GM19397 (cell line): ENCODE data around the gene NME8.
A peak's percentile ranks its signal among the peaks of the same experiment; 100 is the strongest.

Source experiments
- ATAC-seq: cut with Tn5 transposase; IDR thresholded peaks from one replicate; pipeline ENCODE4 v1.9.1; 2021; ENCODE audit warnings: mild to moderate bottlenecking, moderate library complexity; ENCODE audit not compliant: unreplicated experiment

The NME8 gene

GRCh38 chr7:37930226-37930948 lies 82.0 kb downstream of the NME8 start:
- no peak for ATAC-seq

GRCh38 chr7:37932543-37932942 lies 84.1 kb downstream of the NME8 start:
- ATAC-seq = no peak

- ATAC-seq = no peak
These were observed 84.7 kb downstream of the NME8 start for GRCh38 chr7:37933018-37933566.

GRCh38 chr7:37942934-37943610 lies 94.7 kb downstream of the NME8 start:
- no peak for ATAC-seq

GRCh38 chr7:37943905-37944736 lies 95.7 kb downstream of the NME8 start:
- peak; percentile 37 for ATAC-seq

- no peak for ATAC-seq
These were observed 96.3 kb downstream of the NME8 start for GRCh38 chr7:37944737-37945054.

GRCh38 chr7:37945336-37945735 lies 96.9 kb downstream of the NME8 start:
- no peak for ATAC-seq

- no peak for ATAC-seq
These were observed 98.9 kb downstream of the NME8 start for GRCh38 chr7:37947138-37947940.

GRCh38 chr7:37947941-37948210 lies 99.5 kb downstream of the NME8 start:
- no peak for ATAC-seq
